ENCODE data around the gene NRXN3.

NRXN3 gene

DNA sequence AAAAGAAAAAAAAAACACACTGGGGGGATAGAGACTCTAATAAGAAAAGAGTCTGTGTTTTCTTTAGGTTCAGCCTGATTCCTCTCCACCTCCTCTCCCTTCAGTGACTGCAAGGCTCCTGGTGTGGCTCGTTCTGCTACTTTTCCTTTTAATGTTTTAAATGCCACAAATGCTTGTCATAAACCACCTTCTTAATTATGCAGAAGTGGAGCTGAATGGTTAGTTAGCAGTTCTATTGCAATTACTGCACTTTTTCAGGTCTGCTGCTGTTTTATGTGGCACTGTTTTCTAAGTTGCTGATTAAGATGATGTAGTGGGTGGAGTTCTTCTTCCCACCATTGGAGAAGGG is 1163.0 kb downstream of the NRXN3 start:
- Histone ChIP-seq H3K36me3 (ENCODE audit: control insufficient read depth, insufficient read depth, low read length) (no peaks in the 10 kb centered on the region), H3K4me3 (ENCODE audit: low read depth, low read length) (peak overlapping the region; percentile 12), H3K27ac (ENCODE audit: low read depth, low read length) (peak overlapping the region; percentile 69), H3K9me3 (ENCODE audit: control insufficient read depth, insufficient read depth, low read length) (no peaks in the 10 kb centered on the region), H3K4me1 (ENCODE audit: control insufficient read depth, insufficient read depth, low read length) (peaks cover 34% of the 10 kb centered on the region), H3K27me3 (ENCODE audit: control insufficient read depth, insufficient read depth, low read length) (no peaks in the 10 kb centered on the region), H3K9ac (ENCODE audit: low read depth, low read length) (no peak overlapping the region)

DNA sequence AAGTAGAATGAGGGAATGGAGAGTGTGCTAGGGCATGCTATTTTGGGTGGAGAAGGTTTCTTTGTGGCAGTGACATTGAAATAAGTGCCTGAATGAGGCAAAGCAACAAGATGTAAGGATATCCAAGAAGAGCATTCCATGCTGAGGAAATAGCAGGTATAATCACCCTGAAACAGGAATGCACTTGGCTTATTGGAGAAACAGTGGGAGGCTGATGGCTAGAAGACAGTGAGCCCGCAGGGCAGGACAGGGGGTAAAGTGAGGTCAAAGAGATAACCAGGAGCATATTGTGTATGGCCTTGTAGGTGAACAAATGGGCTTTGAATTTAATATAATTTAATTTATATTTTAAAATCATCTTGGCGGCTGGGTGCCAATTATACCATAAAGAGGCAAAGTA is 1164.1 kb downstream of the NRXN3 start:
- no peak overlapping the region for H3K9ac ChIP-seq (ENCODE audit: low read depth, low read length)
- H3K27me3 ChIP-seq (ENCODE audit: control insufficient read depth, insufficient read depth, low read length): no peaks in the 10 kb centered on the region
- H3K27ac ChIP-seq (ENCODE audit: low read depth, low read length): no peak overlapping the region
- no peaks in the 10 kb centered on the region for H3K9me3 ChIP-seq (ENCODE audit: control insufficient read depth, insufficient read depth, low read length)
- H3K36me3 ChIP-seq (ENCODE audit: control insufficient read depth, insufficient read depth, low read length): no peaks in the 10 kb centered on the region
- no peak overlapping the region for H3K4me3 ChIP-seq (ENCODE audit: low read depth, low read length)
- H3K4me1 ChIP-seq (ENCODE audit: control insufficient read depth, insufficient read depth, low read length): peaks cover 40% of the 10 kb centered on the region

- Histone ChIP-seq H3K9me3 (ENCODE audit: control insufficient read depth, insufficient read depth, low read length) (no peaks in the 10 kb centered on the region), H3K36me3 (ENCODE audit: control insufficient read depth, insufficient read depth, low read length) (no peaks in the 10 kb centered on the region), H3K4me1 (ENCODE audit: control insufficient read depth, insufficient read depth, low read length) (peaks cover 40% of the 10 kb centered on the region), H3K27ac (ENCODE audit: low read depth, low read length) (no peak overlapping the region), H3K9ac (ENCODE audit: low read depth, low read length) (no peak overlapping the region), H3K4me3 (ENCODE audit: low read depth, low read length) (no peak overlapping the region), H3K27me3 (ENCODE audit: control insufficient read depth, insufficient read depth, low read length) (no peaks in the 10 kb centered on the region)
These were observed 1167.6 kb downstream of the NRXN3 start for GRCh38 chr14:79337761-79338160.

GRCh38 chr14:79342942-79343341 is 1172.8 kb downstream of the NRXN3 start:
- Histone ChIP-seq H3K9me3 (ENCODE audit: control insufficient read depth, insufficient read depth, low read length) (no peaks in the 10 kb centered on the region), H3K9ac (ENCODE audit: low read depth, low read length) (no peak overlapping the region), H3K27me3 (ENCODE audit: control insufficient read depth, insufficient read depth, low read length) (no peaks in the 10 kb centered on the region), H3K36me3 (ENCODE audit: control insufficient read depth, insufficient read depth, low read length) (no peaks in the 10 kb centered on the region), H3K4me3 (ENCODE audit: low read depth, low read length) (no peak overlapping the region), H3K27ac (ENCODE audit: low read depth, low read length) (no peak overlapping the region), H3K4me1 (ENCODE audit: control insufficient read depth, insufficient read depth, low read length) (peaks cover 24% of the 10 kb centered on the region)

GRCh38 chr14:79351011-79351410 is 1180.8 kb downstream of the NRXN3 start:
- Histone ChIP-seq H3K27me3 (ENCODE audit: control insufficient read depth, insufficient read depth, low read length) (no peaks in the 10 kb centered on the region), H3K9ac (ENCODE audit: low read depth, low read length) (no peak overlapping the region), H3K9me3 (ENCODE audit: control insufficient read depth, insufficient read depth, low read length) (no peaks in the 10 kb centered on the region), H3K27ac (ENCODE audit: low read depth, low read length) (no peak overlapping the region), H3K36me3 (ENCODE audit: control insufficient read depth, insufficient read depth, low read length) (no peaks in the 10 kb centered on the region), H3K4me3 (ENCODE audit: low read depth, low read length) (no peak overlapping the region), H3K4me1 (ENCODE audit: control insufficient read depth, insufficient read depth, low read length) (peaks cover 11% of the 10 kb centered on the region)

- H3K27ac ChIP-seq (ENCODE audit: low read depth, low read length): no peak overlapping the region
- no peaks in the 10 kb centered on the region for H3K36me3 ChIP-seq (ENCODE audit: control insufficient read depth, insufficient read depth, low read length)
- no peaks in the 10 kb centered on the region for H3K27me3 ChIP-seq (ENCODE audit: control insufficient read depth, insufficient read depth, low read length)
- H3K9me3 ChIP-seq (ENCODE audit: control insufficient read depth, insufficient read depth, low read length): no peaks in the 10 kb centered on the region
- no peak overlapping the region for H3K9ac ChIP-seq (ENCODE audit: low read depth, low read length)
- no peak overlapping the region for H3K4me3 ChIP-seq (ENCODE audit: low read depth, low read length)
- H3K4me1 ChIP-seq (ENCODE audit: control insufficient read depth, insufficient read depth, low read length): peaks cover 16% of the 10 kb centered on the region
These were observed 1182.0 kb downstream of the NRXN3 start for GRCh38 chr14:79352076-79352630.

GRCh38 chr14:79354336-79354735 is 1184.2 kb downstream of the NRXN3 start:
- no peaks in the 10 kb centered on the region for H3K27me3 ChIP-seq (ENCODE audit: control insufficient read depth, insufficient read depth, low read length)
- no peak overlapping the region for H3K9ac ChIP-seq (ENCODE audit: low read depth, low read length)
- no peaks in the 10 kb centered on the region for H3K9me3 ChIP-seq (ENCODE audit: control insufficient read depth, insufficient read depth, low read length)
- no peak overlapping the region for H3K27ac ChIP-seq (ENCODE audit: low read depth, low read length)
- no peak overlapping the region for H3K4me3 ChIP-seq (ENCODE audit: low read depth, low read length)
- peaks cover 16% of the 10 kb centered on the region for H3K4me1 ChIP-seq (ENCODE audit: control insufficient read depth, insufficient read depth, low read length)
- H3K36me3 ChIP-seq (ENCODE audit: control insufficient read depth, insufficient read depth, low read length): no peaks in the 10 kb centered on the region

- no peak overlapping the region for H3K9ac ChIP-seq (ENCODE audit: low read depth, low read length)
- H3K4me3 ChIP-seq (ENCODE audit: low read depth, low read length): no peak overlapping the region
- H3K4me1 ChIP-seq (ENCODE audit: control insufficient read depth, insufficient read depth, low read length): peaks cover 16% of the 10 kb centered on the region
- peak overlapping the region; percentile 18 for H3K27ac ChIP-seq (ENCODE audit: low read depth, low read length)
- H3K9me3 ChIP-seq (ENCODE audit: control insufficient read depth, insufficient read depth, low read length): no peaks in the 10 kb centered on the region
- no peaks in the 10 kb centered on the region for H3K36me3 ChIP-seq (ENCODE audit: control insufficient read depth, insufficient read depth, low read length)
- no peaks in the 10 kb centered on the region for H3K27me3 ChIP-seq (ENCODE audit: control insufficient read depth, insufficient read depth, low read length)
These were observed 1185.9 kb downstream of the NRXN3 start for GRCh38 chr14:79356040-79356439.

GRCh38 chr14:79357307-79357706 is 1187.1 kb downstream of the NRXN3 start:
- no peaks in the 10 kb centered on the region for H3K27me3 ChIP-seq (ENCODE audit: control insufficient read depth, insufficient read depth, low read length)
- H3K9me3 ChIP-seq (ENCODE audit: control insufficient read depth, insufficient read depth, low read length): no peaks in the 10 kb centered on the region
- H3K9ac ChIP-seq (ENCODE audit: low read depth, low read length): no peak overlapping the region
- H3K27ac ChIP-seq (ENCODE audit: low read depth, low read length): no peak overlapping the region
- no peaks in the 10 kb centered on the region for H3K36me3 ChIP-seq (ENCODE audit: control insufficient read depth, insufficient read depth, low read length)
- H3K4me1 ChIP-seq (ENCODE audit: control insufficient read depth, insufficient read depth, low read length): peaks cover 16% of the 10 kb centered on the region
- no peak overlapping the region for H3K4me3 ChIP-seq (ENCODE audit: low read depth, low read length)

DNA sequence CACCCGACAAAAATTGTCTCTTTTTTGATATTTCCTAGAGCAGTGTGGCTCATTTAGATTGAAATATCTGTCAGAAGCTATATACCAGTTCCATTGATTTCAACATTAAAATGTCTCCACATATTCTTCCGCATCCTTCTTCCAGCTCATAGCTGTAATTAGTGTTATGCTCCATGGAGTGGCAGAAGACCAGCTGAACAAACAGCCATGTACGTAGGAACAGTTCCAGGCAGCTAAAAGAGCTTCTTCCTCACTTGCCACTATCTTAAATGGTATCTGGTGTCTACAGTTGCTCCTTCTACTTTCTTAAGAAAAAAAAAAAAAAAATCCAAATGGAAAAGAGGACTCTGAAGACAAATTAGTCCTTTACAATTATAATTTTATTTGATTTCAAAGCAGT is 1193.1 kb downstream of the NRXN3 start:
- no peaks in the 10 kb centered on the region for H3K9me3 ChIP-seq (ENCODE audit: control insufficient read depth, insufficient read depth, low read length)
- H3K27me3 ChIP-seq (ENCODE audit: control insufficient read depth, insufficient read depth, low read length): no peaks in the 10 kb centered on the region
- H3K36me3 ChIP-seq (ENCODE audit: control insufficient read depth, insufficient read depth, low read length): no peaks in the 10 kb centered on the region
- no peaks in the 10 kb centered on the region for H3K4me1 ChIP-seq (ENCODE audit: control insufficient read depth, insufficient read depth, low read length)
- H3K9ac ChIP-seq (ENCODE audit: low read depth, low read length): no peak overlapping the region
- H3K4me3 ChIP-seq (ENCODE audit: low read depth, low read length): no peak overlapping the region
- H3K27ac ChIP-seq (ENCODE audit: low read depth, low read length): no peak overlapping the region

DNA sequence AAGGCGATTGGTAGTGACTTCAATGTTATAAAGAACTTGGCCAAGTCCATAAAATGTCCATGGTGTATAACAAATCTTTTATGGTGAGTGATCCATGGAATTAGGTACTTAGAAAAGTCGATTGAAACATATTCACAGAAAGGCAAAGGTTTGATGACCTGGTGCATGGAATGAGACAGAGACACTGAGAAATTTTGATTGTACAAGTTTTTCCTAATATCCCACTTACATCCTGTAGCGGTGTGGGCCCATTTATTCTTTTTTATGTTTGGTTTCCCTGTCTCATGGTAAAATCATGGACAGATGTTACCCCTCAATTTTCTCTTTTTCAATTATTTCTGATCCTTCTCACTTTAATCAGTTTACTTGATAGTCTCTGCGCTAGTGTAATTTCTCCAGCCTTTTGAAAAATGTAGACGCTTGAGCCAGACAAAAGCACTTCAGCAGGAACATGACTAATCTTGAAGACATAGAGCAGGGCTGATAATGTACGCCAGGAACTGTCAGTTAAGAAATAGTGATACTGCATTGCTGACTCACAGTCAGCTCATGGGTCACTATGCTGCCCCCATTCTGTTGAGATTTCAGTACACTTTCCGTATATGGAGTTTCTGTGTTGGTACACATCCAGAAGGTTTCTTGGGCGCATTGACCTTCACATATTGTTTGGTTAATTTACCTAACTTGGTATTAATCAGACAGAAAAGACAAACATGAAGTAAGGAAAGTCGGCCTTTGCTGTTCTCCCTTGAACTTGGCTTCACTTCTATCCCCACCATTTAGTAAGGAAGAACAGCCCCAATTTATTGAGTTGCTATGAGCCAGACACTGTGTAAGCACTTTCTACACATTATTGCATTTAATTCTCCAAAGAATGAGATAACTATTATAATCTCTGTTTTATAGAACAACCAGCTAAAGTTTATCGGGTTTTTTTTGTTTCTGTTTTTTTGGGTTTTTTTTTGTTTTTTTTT is 1199.5 kb downstream of the NRXN3 start:
- Histone ChIP-seq H3K9me3 (ENCODE audit: control insufficient read depth, insufficient read depth, low read length) (no peaks in the 10 kb centered on the region), H3K4me1 (ENCODE audit: control insufficient read depth, insufficient read depth, low read length) (peaks cover 22% of the 10 kb centered on the region), H3K36me3 (ENCODE audit: control insufficient read depth, insufficient read depth, low read length) (no peaks in the 10 kb centered on the region), H3K27me3 (ENCODE audit: control insufficient read depth, insufficient read depth, low read length) (no peaks in the 10 kb centered on the region), H3K4me3 (ENCODE audit: low read depth, low read length) (no peak overlapping the region), H3K27ac (ENCODE audit: low read depth, low read length) (no peak overlapping the region), H3K9ac (ENCODE audit: low read depth, low read length) (no peak overlapping the region)

Data from HUES48 (cell line).